WI38 (cell line): ENCODE data around the gene RTF2.

Experiments
- H3K4me3 ChIP-seq: 2 replicates; pipeline ENCODE4 v1.5.1; 2011; ENCODE audit warnings: low read depth, mild to moderate bottlenecking, control low read depth, low read length
- CTCF ChIP-seq: IDR thresholded peaks from 2 replicates; pipeline ENCODE4 v1.5.1; 2012; ENCODE audit warnings: low read depth, mild to moderate bottlenecking, control low read depth, low read length

RTF2 gene

GRCh38 chr20:56458206-56458821, 10.1 kb upstream of the RTF2 start:
- TF ChIP-seq CTCF = no peak
- H3K4me3 ChIP-seq = no peak overlapping the region

- TF ChIP-seq CTCF = no peak
- H3K4me3 ChIP-seq = no peak overlapping the region
Measured at GRCh38 chr20:56460459-56460858, 8.0 kb upstream of the RTF2 start.

- no peak for TF ChIP-seq CTCF
- H3K4me3 ChIP-seq = no peak overlapping the region
Measured at GRCh38 chr20:56461576-56461975, 6.9 kb upstream of the RTF2 start.

- TF ChIP-seq CTCF = no peak
- no peak overlapping the region for H3K4me3 ChIP-seq
Measured at GRCh38 chr20:56463428-56463827, 5.0 kb upstream of the RTF2 start.

GRCh38 chr20:56465997-56466396, 2.4 kb upstream of the RTF2 start:
- no peak overlapping the region for H3K4me3 ChIP-seq
- no peak for TF ChIP-seq CTCF

- TF ChIP-seq CTCF = no peak
- peak overlapping the region; percentile 96 for H3K4me3 ChIP-seq
Measured at GRCh38 chr20:56467968-56468315, 485 bp upstream of the RTF2 start.

- TF ChIP-seq CTCF = no peak
- H3K4me3 ChIP-seq = peak overlapping the region; percentile 96
Measured at GRCh38 chr20:56469077-56469449, 636 bp downstream of the RTF2 start.
